Right lobe of liver (tissue), 6 donors: ENCODE data around the gene NAALADL2. TPM values are rescaled to one million over a fixed set of nuclear protein-coding genes. Genes with fewer than 3 reads are reported as not detected.

Experiments
- ATAC-seq, 4 donors: fragments of 200-7000 bp; cut with Tn5 transposase; one replicate each; pipeline ENCODE4 v1.9.1; 2020; ENCODE audit warnings: mild to moderate bottlenecking in 4 of 4, moderate library complexity in 4 of 4
- DNase-seq, 3 donors: peaks; one replicate each; pipeline ENCODE4 v3.0.0-alpha.2; 2020
- H3K27ac ChIP-seq, 3 donors: fragments of 200-600 bp; one replicate each; pipeline ENCODE4 v1.8.0; 2022
- H3K27me3 ChIP-seq, 2 donors: fragments of 200-600 bp; one replicate each; pipeline ENCODE4 v1.8.0; 2022
- H3K36me3 ChIP-seq, 4 donors: fragments of 200-600 bp; sonication (generic) in 1 of 4; one replicate each; pipeline versions ENCODE4 v1.5.1 to v1.8.0; 2017 to 2022; ENCODE audit warnings: control low read depth in 1 of 4
- H3K4me1 ChIP-seq, 4 donors: fragments of 200-600 bp; sonication (generic) in 1 of 4; one replicate each; pipeline versions ENCODE4 v1.5.1 to v1.8.0; 2017 to 2022; ENCODE audit warnings: control low read depth in 1 of 4
- H3K4me3 ChIP-seq, 3 donors: fragments of 200-600 bp; one replicate each; pipeline ENCODE4 v1.8.0; 2022
- H3K9me3 ChIP-seq, 4 donors: fragments of 200-600 bp; sonication (generic) in 1 of 4; one replicate each; pipeline versions ENCODE4 v1.5.1 to v1.8.0; 2017 to 2022; ENCODE audit warnings: control low read depth in 1 of 4
- CTCF ChIP-seq, 4 donors: fragments of 200-600 bp in 3 of 4; fragments of 450-650 bp in 1 of 4; IDR thresholded peaks; one replicate each; pipeline versions ENCODE4 v1.5.1 to v1.8.0; 2016 to 2022; ENCODE audit warnings: antibody characterized with exemption in 4 of 4, mild to moderate bottlenecking in 2 of 4
- POLR2A ChIP-seq: fragments of 450-650 bp; IDR thresholded peaks from one replicate; pipeline ENCODE4 v1.6.1; 2017; ENCODE audit warnings: antibody characterized with exemption, mild to moderate bottlenecking
- WGBS: methylation state at CpG from one replicate; pipeline ENCODE4 v1.1.6; 2018; ENCODE audit warnings: low coverage, low lambda C conversion rate; ENCODE audit not compliant: insufficient coverage; ENCODE audit errors: missing lambda C conversion rate; 5-methylcytosine and 5-hydroxymethylcytosine counted together
- intact Hi-C, 2 donors: fragments of 100-400 bp; cut with DNase I; formaldehyde crosslinking; loops; one replicate each; pipeline versions ENCODE4 v1.11.2 to v1.14.1; 2022
- total RNA-seq, 6 experiments: library from RNA; depleted of rRNA in 2 of 6; stranded (reverse); fragments of >200 nt in 2 of 6; fragmentation: NEBNext Ultra II Directional in 3 of 6; extraction: Animal tissue kit (Norgen Biotek cat#: 25700) in 3 of 6; gene quantifications; one replicate each; pipeline versions ENCODE4 v1.1.0 to v1.2.4, GENCODE V29; 2016 to 2023
- donor health status: DM: no; HTN: yes; CAD: no.
- donor health status: DM: no; HTN: no; CAD: no.
- donor health status: DM: no; HTN: no; CAD: no.
- donor health status: DM: no; HTN: yes; CAD: no.
- donor health status: DM: no; HTN: yes; CAD: no.

NAALADL2 gene
- total RNA-seq, 6 experiments from 2014 or later: 0.86 to 4.9 (median 3.2) TPM

- WGBS: 82% methylated on average over 3 of the region's 3 CpGs
- TF ChIP-seq CTCF (IDR thresholded peaks at IDR 0.05): no peak
- no peak for TF ChIP-seq POLR2A
- DNase-seq (no peak), ATAC-seq (no peak)
- intact Hi-C loops: no loop called here
- H3K27me3 ChIP-seq: no peaks in the 10 kb centered on the region
- H3K4me3 ChIP-seq: no peak overlapping the region
- no peaks in the 10 kb centered on the region for H3K9me3 ChIP-seq
- no peak overlapping the region for H3K27ac ChIP-seq
- H3K36me3 ChIP-seq: no peaks in the 10 kb centered on the region
- no peaks in the 10 kb centered on the region for H3K4me1 ChIP-seq
Observed at GRCh38 chr3:175397372-175397771, 538.2 kb downstream of the NAALADL2 start.

- H3K27ac ChIP-seq: no peak overlapping the region
- ATAC-seq: no peak
Observed at GRCh38 chr3:175398676-175399075, 539.5 kb downstream of the NAALADL2 start.

GRCh38 chr3:175399156-175399840 is 540.2 kb downstream of the NAALADL2 start:
- DNase-seq (no peak), ATAC-seq (no peak)
- peaks cover 0 to 6% (median 2%) of the 10 kb centered on the region in 4 donors for H3K4me1 ChIP-seq
- H3K36me3 ChIP-seq: no peaks in the 10 kb centered on the region
- WGBS: 88% methylated on average over 4 of the region's 5 CpGs
- no peak overlapping the region for H3K27ac ChIP-seq
- no peaks in the 10 kb centered on the region for H3K9me3 ChIP-seq
- intact Hi-C loops: no loop called here
- TF ChIP-seq POLR2A (no peak), CTCF (IDR thresholded peaks at IDR 0.05) (no peak)
- no peak overlapping the region for H3K4me3 ChIP-seq
- H3K27me3 ChIP-seq: no peaks in the 10 kb centered on the region

More at GRCh38 chr3:175398676-175399075, 539.5 kb downstream of the NAALADL2 start:
- DNase-seq: no peak
- Histone ChIP-seq H3K36me3 (no peaks in the 10 kb centered on the region), H3K4me3 (no peak overlapping the region), H3K4me1 (peaks cover 0 to 2% (median under 1%) of the 10 kb centered on the region in 4 donors), H3K27me3 (no peaks in the 10 kb centered on the region), H3K9me3 (no peaks in the 10 kb centered on the region)
- TF ChIP-seq CTCF (IDR thresholded peaks at IDR 0.05): no peak
- TF ChIP-seq POLR2A: no peak
- intact Hi-C loops: no loop called here
- 70% methylated on average over 4 of the region's 4 CpGs for WGBS

GRCh38 chr3:175404027-175404426 is 544.9 kb downstream of the NAALADL2 start:
- H3K4me3 ChIP-seq: no peak overlapping the region
- peaks cover 0 to 10% (median 2%) of the 10 kb centered on the region in 4 donors for H3K4me1 ChIP-seq
- peak overlapping the region in 1 of 3 donors; percentile 38 for H3K27ac ChIP-seq
- ATAC-seq: peak; percentile 95 to 100 (median 99)
- peak in 1 of 3 donors; percentile 50 for DNase-seq
- WGBS: 65% methylated on average over 1 of the region's 1 CpG
- no peaks in the 10 kb centered on the region for H3K27me3 ChIP-seq
- H3K9me3 ChIP-seq: no peaks in the 10 kb centered on the region
- intact Hi-C loops: no loop called here
- no peaks in the 10 kb centered on the region for H3K36me3 ChIP-seq
- no peak for TF ChIP-seq POLR2A
- TF ChIP-seq CTCF (IDR thresholded peaks at IDR 0.05): no peak
